GM18861 (cell line): ENCODE results near the gene ZNF791.
"Not testable (repeated sequence)": the region's sequence is repeated elsewhere in the genome, so short reads cannot be mapped to it uniquely, and the experiment has no call there.

Experiments
- ATAC-seq: cut with Tn5 transposase; IDR thresholded peaks from one replicate; pipeline ENCODE4 v1.9.1; 2021; ENCODE audit not compliant: unreplicated experiment

Gene ZNF791

GRCh38 chr19:12628040-12629022 is 17.6 kb downstream of the ZNF791 start:
- ATAC-seq, result no peak

GRCh38 chr19:12629215-12629614 is 18.5 kb downstream of the ZNF791 start:
- ATAC-seq, result no peak

GRCh38 chr19:12636631-12637030 is 25.9 kb downstream of the ZNF791 start:
- ATAC-seq, result no peak

- no peak for ATAC-seq
These were observed 28.0 kb downstream of the ZNF791 start for GRCh38 chr19:12638611-12639182.

GRCh38 chr19:12639901-12640613 is 29.3 kb downstream of the ZNF791 start:
- no peak for ATAC-seq

GRCh38 chr19:12641456-12641855 is 30.7 kb downstream of the ZNF791 start:
- ATAC-seq, result no peak

- ATAC-seq, result no peak
These were observed 31.8 kb downstream of the ZNF791 start for GRCh38 chr19:12642506-12642905.

GRCh38 chr19:12643716-12644115 is 33.0 kb downstream of the ZNF791 start:
- not testable (repeated sequence) for ATAC-seq

GRCh38 chr19:12646551-12646950 is 35.8 kb downstream of the ZNF791 start:
- ATAC-seq, result no peak

- no peak for ATAC-seq
These were observed 36.3 kb downstream of the ZNF791 start for GRCh38 chr19:12647047-12647446.

GRCh38 chr19:12647490-12648071 is 36.9 kb downstream of the ZNF791 start:
- no peak for ATAC-seq

- ATAC-seq, result no peak
These were observed 37.4 kb downstream of the ZNF791 start for GRCh38 chr19:12648088-12648487.

- ATAC-seq, result no peak
These were observed 39.2 kb downstream of the ZNF791 start for GRCh38 chr19:12649941-12650340.

- no peak for ATAC-seq
These were observed 41.5 kb downstream of the ZNF791 start for GRCh38 chr19:12652219-12652618.

GRCh38 chr19:12655546-12655945 is 44.8 kb downstream of the ZNF791 start:
- no peak for ATAC-seq

GRCh38 chr19:12656899-12657571 is 46.3 kb downstream of the ZNF791 start:
- ATAC-seq, result no peak

GRCh38 chr19:12657966-12658365 is 47.2 kb downstream of the ZNF791 start:
- ATAC-seq, result no peak

- no peak for ATAC-seq
These were observed 50.3 kb downstream of the ZNF791 start for GRCh38 chr19:12660980-12661379.

- ATAC-seq, result no peak
These were observed 53.9 kb downstream of the ZNF791 start for GRCh38 chr19:12664406-12665280.

- ATAC-seq, result no peak
These were observed 54.5 kb downstream of the ZNF791 start for GRCh38 chr19:12665281-12665573.
